ENCODE results near the gene KIF22. TPM values are rescaled to one million over a fixed set of nuclear protein-coding genes. Genes with fewer than 3 reads are reported as not detected.

Gene KIF22
- total RNA-seq, 1 experiment from 2014 or later = 155 TPM

GRCh38 chr16:29852654-29853053, 62.1 kb downstream of the KIF22 start:
- H3K36me3 ChIP-seq (ENCODE audit: control insufficient read depth in 1 of 2, insufficient read depth in 2 of 2, low read length in 2 of 2) = no peaks in the 10 kb centered on the region
- H4K20me1 ChIP-seq (ENCODE audit: insufficient read depth) = no peaks in the 10 kb centered on the region
- DNase-seq (ENCODE audit: low read depth, low spot score) (no peak), ATAC-seq (no peak)
- RAD21 ChIA-PET (ENCODE audit: low non-redundant PET in 1 of 2, low total read pairs in 2 of 2, uncharacterized antibody in 2 of 2, unreplicated experiment in 2 of 2) = no interaction called here
- H3K27ac ChIP-seq (ENCODE audit: low read depth, low read length) = no peak overlapping the region
- no peak overlapping the region for H3K4me3 ChIP-seq (replicated peaks in 1 of 2; ENCODE audit: low read depth in 1 of 2, low read length in 2 of 2)
- H3K9ac ChIP-seq (ENCODE audit: low read length) = no peak overlapping the region
- H3K9me2 ChIP-seq (ENCODE audit: insufficient read depth) = no peaks in the 10 kb centered on the region
- CTCF ChIA-PET = no interaction called here
- H3K9me3 ChIP-seq (ENCODE audit: control insufficient read depth in 1 of 2, insufficient read depth in 1 of 2, low read depth in 1 of 2, low read length in 2 of 2) = no peaks in the 10 kb centered on the region
- H3K4me1 ChIP-seq (ENCODE audit: control insufficient read depth in 1 of 2, insufficient read depth in 2 of 2, low read length in 2 of 2) = peaks cover 0 to 5% of the 10 kb centered on the region in 2 experiments; a peak in 3 of 4 replicates
- no peak overlapping the region for H3K4me2 ChIP-seq (ENCODE audit: low read length)
- H3K79me2 ChIP-seq (ENCODE audit: insufficient read depth, low read length) = no peaks in the 10 kb centered on the region
- BruUV-seq (replicated peaks) = no TSS peak
- TF ChIP-seq SP1 (IDR thresholded peaks at IDR 0.05; ENCODE audit: low read depth) (no peak), SIN3A (IDR thresholded peaks at IDR 0.05; ENCODE audit: low read depth) (no peak), EGR1 (IDR thresholded peaks at IDR 0.05; ENCODE audit: low read depth) (no peak), RAD21 (IDR thresholded peaks at IDR 0.05; ENCODE audit: low read depth) (no peak), YY1 (IDR thresholded peaks at IDR 0.05; ENCODE audit: extremely low read depth, insufficient replicate concordance, low read depth, low read length) (no peak), CEBPB (IDR thresholded peaks at IDR 0.05; ENCODE audit: low read depth) (no peak), EZH2phosphoT487 (IDR thresholded peaks at IDR 0.05; ENCODE audit: borderline replicate concordance) (no peak), ZFX (IDR thresholded peaks at IDR 0.05) (no peak), JUND (IDR thresholded peaks at IDR 0.05) (no peak), REST (IDR thresholded peaks at IDR 0.05; ENCODE audit: low read depth) (no peak), ATF3 (IDR thresholded peaks at IDR 0.05) (no peak), CBX3 (IDR thresholded peaks at IDR 0.05; ENCODE audit: low read depth) (no peak), ZBTB33 (IDR thresholded peaks at IDR 0.05; ENCODE audit: extremely low read depth, insufficient replicate concordance, low read length) (no peak), POLR2AphosphoS5 (IDR thresholded peaks at IDR 0.05; ENCODE audit: low read depth, low read length) (no peak), SRF (IDR thresholded peaks at IDR 0.05; ENCODE audit: low read depth) (no peak)
- TF ChIP-seq, protein P1, sequence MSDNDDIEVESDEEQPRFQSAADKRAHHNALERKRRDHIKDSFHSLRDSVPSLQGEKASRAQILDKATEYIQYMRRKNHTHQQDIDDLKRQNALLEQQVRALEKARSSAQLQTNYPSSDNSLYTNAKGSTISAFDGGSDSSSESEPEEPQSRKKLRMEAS (IDR thresholded peaks at IDR 0.05) = no peak
- TF ChIP-seq, protein P2, sequence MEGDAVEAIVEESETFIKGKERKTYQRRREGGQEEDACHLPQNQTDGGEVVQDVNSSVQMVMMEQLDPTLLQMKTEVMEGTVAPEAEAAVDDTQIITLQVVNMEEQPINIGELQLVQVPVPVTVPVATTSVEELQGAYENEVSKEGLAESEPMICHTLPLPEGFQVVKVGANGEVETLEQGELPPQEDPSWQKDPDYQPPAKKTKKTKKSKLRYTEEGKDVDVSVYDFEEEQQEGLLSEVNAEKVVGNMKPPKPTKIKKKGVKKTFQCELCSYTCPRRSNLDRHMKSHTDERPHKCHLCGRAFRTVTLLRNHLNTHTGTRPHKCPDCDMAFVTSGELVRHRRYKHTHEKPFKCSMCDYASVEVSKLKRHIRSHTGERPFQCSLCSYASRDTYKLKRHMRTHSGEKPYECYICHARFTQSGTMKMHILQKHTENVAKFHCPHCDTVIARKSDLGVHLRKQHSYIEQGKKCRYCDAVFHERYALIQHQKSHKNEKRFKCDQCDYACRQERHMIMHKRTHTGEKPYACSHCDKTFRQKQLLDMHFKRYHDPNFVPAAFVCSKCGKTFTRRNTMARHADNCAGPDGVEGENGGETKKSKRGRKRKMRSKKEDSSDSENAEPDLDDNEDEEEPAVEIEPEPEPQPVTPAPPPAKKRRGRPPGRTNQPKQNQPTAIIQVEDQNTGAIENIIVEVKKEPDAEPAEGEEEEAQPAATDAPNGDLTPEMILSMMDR (IDR thresholded peaks at IDR 0.05 in 2 of 3, conservative IDR thresholded peaks at IDR 0.05 in 1 of 3; ENCODE audit: borderline replicate concordance in 1 of 3, insufficient read depth in 1 of 3, low read depth in 2 of 3, low read length in 2 of 3) = no peak
- POLR2A ChIA-PET = no interaction called here
- H2AFZ ChIP-seq (ENCODE audit: low read depth, low read length, poor library complexity, severe bottlenecking) = no peak overlapping the region
- no peaks in the 10 kb centered on the region for H3K27me3 ChIP-seq (ENCODE audit: insufficient read depth, low read length)
- intact Hi-C loops (cut with micrococcal nuclease) = no loop called here
